ENCODE data around the gene SORT1. TPM values are rescaled to one million over a fixed set of nuclear protein-coding genes. Genes with fewer than 3 reads are reported as not detected.

SORT1 gene
- total RNA-seq, 1 experiment from 2014 or later: 9.2 TPM

- intact Hi-C loops (cut with micrococcal nuclease): no loop called here
- H3K9ac ChIP-seq (ENCODE audit: low read length): no peak overlapping the region
- no peak overlapping the region for H3K4me2 ChIP-seq (ENCODE audit: low read length)
- no peaks in the 10 kb centered on the region for H3K9me2 ChIP-seq (replicated peaks; ENCODE audit: low read length)
- H3F3A ChIP-seq (ENCODE audit: low read length, unreplicated experiment): no peaks in the 10 kb centered on the region
- no peaks in the 10 kb centered on the region for H3K27me3 ChIP-seq (ENCODE audit: low read length)
- POLR2A ChIA-PET (ENCODE audit: unreplicated experiment): no interaction called here
- H3K27ac ChIP-seq (ENCODE audit: low read length): no peak overlapping the region
- no peak overlapping the region for H2AFZ ChIP-seq (ENCODE audit: low read length)
- no peaks in the 10 kb centered on the region for H3K4me1 ChIP-seq (ENCODE audit: insufficient read depth, low read length)
- H4K20me1 ChIP-seq (ENCODE audit: low read length): no peaks in the 10 kb centered on the region
- TF ChIP-seq EZH2 (IDR thresholded peaks at IDR 0.05; ENCODE audit: low read length, unreplicated experiment) (no peak), EZH2phosphoT487 (IDR thresholded peaks at IDR 0.05; ENCODE audit: borderline replicate concordance, low read length) (no peak), CTCF (conservative IDR thresholded peaks at IDR 0.05; ENCODE audit: low read depth, low read length) (no peak)
- no TSS peak for BruUV-seq (replicated peaks)
- no peaks in the 10 kb centered on the region for H3K36me3 ChIP-seq (ENCODE audit: low read depth, low read length)
- H3K9me3 ChIP-seq (ENCODE audit: low read length): no peaks in the 10 kb centered on the region
- CTCF ChIA-PET: no interaction called here
- DNase-seq: no peak
- ATAC-seq: no peak
- H3K79me2 ChIP-seq (ENCODE audit: low read length): no peaks in the 10 kb centered on the region
- no peak overlapping the region for H3K4me3 ChIP-seq (ENCODE audit: low read length)
Measured at GRCh38 chr1:109319114-109319513, 78.6 kb downstream of the SORT1 start.

- Histone ChIP-seq H3K4me2 (ENCODE audit: low read length) (no peak overlapping the region), H3K27ac (ENCODE audit: low read length) (no peak overlapping the region), H3K4me3 (ENCODE audit: low read length) (no peak overlapping the region), H3K79me2 (ENCODE audit: low read length) (no peaks in the 10 kb centered on the region), H3K36me3 (ENCODE audit: low read depth, low read length) (no peaks in the 10 kb centered on the region), H3F3A (ENCODE audit: low read length, unreplicated experiment) (no peaks in the 10 kb centered on the region), H3K9ac (ENCODE audit: low read length) (no peak overlapping the region), H2AFZ (ENCODE audit: low read length) (no peak overlapping the region), H4K20me1 (ENCODE audit: low read length) (no peaks in the 10 kb centered on the region), H3K27me3 (ENCODE audit: low read length) (no peaks in the 10 kb centered on the region), H3K9me2 (replicated peaks; ENCODE audit: low read length) (no peaks in the 10 kb centered on the region), H3K9me3 (ENCODE audit: low read length) (no peaks in the 10 kb centered on the region), H3K4me1 (ENCODE audit: insufficient read depth, low read length) (no peaks in the 10 kb centered on the region)
- CTCF ChIA-PET: no interaction called here
- intact Hi-C loops (cut with micrococcal nuclease): no loop called here
- no TSS peak for BruUV-seq (replicated peaks)
- TF ChIP-seq CTCF (conservative IDR thresholded peaks at IDR 0.05; ENCODE audit: low read depth, low read length) (no peak), EZH2 (IDR thresholded peaks at IDR 0.05; ENCODE audit: low read length, unreplicated experiment) (no peak), EZH2phosphoT487 (IDR thresholded peaks at IDR 0.05; ENCODE audit: borderline replicate concordance, low read length) (no peak)
- ATAC-seq: no peak
- POLR2A ChIA-PET (ENCODE audit: unreplicated experiment): no interaction called here
- no peak for DNase-seq
Measured at GRCh38 chr1:109316506-109316905, 81.2 kb downstream of the SORT1 start.

- no peak overlapping the region for H2AFZ ChIP-seq (ENCODE audit: low read length)
Measured at GRCh38 chr1:109315288-109315687, 82.4 kb downstream of the SORT1 start.

More at GRCh38 chr1:109315288-109315687, 82.4 kb downstream of the SORT1 start:
- H4K20me1 ChIP-seq (ENCODE audit: low read length): no peaks in the 10 kb centered on the region
- POLR2A ChIA-PET (ENCODE audit: unreplicated experiment): no interaction called here
- no peak overlapping the region for H3K4me3 ChIP-seq (ENCODE audit: low read length)
- H3K27me3 ChIP-seq (ENCODE audit: low read length): no peaks in the 10 kb centered on the region
- H3F3A ChIP-seq (ENCODE audit: low read length, unreplicated experiment): no peaks in the 10 kb centered on the region
- TF ChIP-seq EZH2 (IDR thresholded peaks at IDR 0.05; ENCODE audit: low read length, unreplicated experiment) (no peak), CTCF (conservative IDR thresholded peaks at IDR 0.05; ENCODE audit: low read depth, low read length) (no peak), EZH2phosphoT487 (IDR thresholded peaks at IDR 0.05; ENCODE audit: borderline replicate concordance, low read length) (no peak)
- CTCF ChIA-PET: interaction anchor here (0.6 kb wide), 1 partner anchor 16 kb away, joined by 4 read pairs; no protein-coding TSS in a partner anchor
- ATAC-seq (no peak), DNase-seq (no peak)
- H3K9ac ChIP-seq (ENCODE audit: low read length): no peak overlapping the region
- no TSS peak for BruUV-seq (replicated peaks)
- no peaks in the 10 kb centered on the region for H3K9me3 ChIP-seq (ENCODE audit: low read length)
- no peak overlapping the region for H3K27ac ChIP-seq (ENCODE audit: low read length)
- H3K9me2 ChIP-seq (replicated peaks; ENCODE audit: low read length): no peaks in the 10 kb centered on the region
- intact Hi-C loops (cut with micrococcal nuclease): no loop called here
- H3K79me2 ChIP-seq (ENCODE audit: low read length): no peaks in the 10 kb centered on the region
- H3K4me1 ChIP-seq (ENCODE audit: insufficient read depth, low read length): no peaks in the 10 kb centered on the region
- H3K36me3 ChIP-seq (ENCODE audit: low read depth, low read length): no peaks in the 10 kb centered on the region
- no peak overlapping the region for H3K4me2 ChIP-seq (ENCODE audit: low read length)
